CD4-positive, alpha-beta T cell (primary cell): ENCODE measurements around the gene THEMIS. TPM values are rescaled to one million over a fixed set of nuclear protein-coding genes. Genes with fewer than 3 reads are reported as not detected.

Experiments
- ATAC-seq: fragments of 200-7000 bp; cut with Tn5 transposase; one replicate; pipeline ENCODE4 v1.10.0; 2022; ENCODE audit warnings: mild to moderate bottlenecking; ENCODE audit not compliant: poor library complexity
- CTCF ChIA-PET: fragments of 350-600 bp; sonication (Branson Sonifier 250); formaldehyde crosslinking; loops from one replicate; lab custom pipeline; 2021; ENCODE audit warnings: antibody characterized with exemption, inconsistent platforms; lab: Charles Lee
- POLR2A ChIA-PET: fragments of 350-600 bp; sonication (Branson Sonifier 250); formaldehyde crosslinking; loops from one replicate; lab custom pipeline; 2021; ENCODE audit warnings: antibody characterized with exemption, inconsistent platforms; lab: Charles Lee
- DNase-seq, 14 experiments: peaks; one replicate each; pipeline ENCODE4 v3.0.0-alpha.2; 2013 to 2020; ENCODE audit warnings: mixed read lengths in 2 of 14
- H3K27ac ChIP-seq, 2 donors: one replicate each; pipeline versions ENCODE4 v1.5.1 to v1.7.0; 2013; ENCODE audit warnings: low read length in 2 of 2, low read depth in 1 of 2, mild to moderate bottlenecking in 1 of 2
- H3K27me3 ChIP-seq, 2 experiments: 1 replicate in 1 of 2; 2 replicates in 1 of 2; pipeline versions ENCODE4 v1.6.1 to v1.7.0; 2013; ENCODE audit warnings: low read length in 2 of 2, control low read depth in 1 of 2, mild to moderate bottlenecking in 1 of 2, moderate library complexity in 1 of 2; ENCODE audit not compliant: insufficient read depth in 2 of 2, control insufficient read depth in 1 of 2
- H3K36me3 ChIP-seq: one replicate; pipeline ENCODE4 v1.6.1; 2013; ENCODE audit warnings: low read length, control low read depth; ENCODE audit not compliant: insufficient read depth
- H3K4me1 ChIP-seq: one replicate; pipeline ENCODE4 v1.6.1; 2013; ENCODE audit warnings: low read length, control low read depth; ENCODE audit not compliant: insufficient read depth
- H3K4me3 ChIP-seq: one replicate; pipeline ENCODE4 v1.5.1; 2013; ENCODE audit warnings: mild to moderate bottlenecking, low read length, moderate library complexity
- H3K9me3 ChIP-seq, 2 experiments: 1 replicate in 1 of 2; 2 replicates in 1 of 2; pipeline versions ENCODE4 v1.6.1 to v1.7.0; 2013; ENCODE audit warnings: low read length in 2 of 2, mild to moderate bottlenecking in 2 of 2, control low read depth in 1 of 2, moderate library complexity in 1 of 2; ENCODE audit not compliant: control insufficient read depth in 1 of 2, insufficient read depth in 1 of 2
- H3K27ac Mint-ChIP-seq: one replicate; pipeline ENCODE4 v1.8.0; 2020; ENCODE audit warnings: mixed read lengths
- H3K27me3 Mint-ChIP-seq: one replicate; pipeline ENCODE4 v1.8.0; 2021; ENCODE audit warnings: mixed read lengths
- H3K36me3 Mint-ChIP-seq: one replicate; pipeline ENCODE4 v1.8.0; 2021; ENCODE audit warnings: low read depth, mixed read lengths
- H3K4me1 Mint-ChIP-seq: one replicate; pipeline ENCODE4 v1.8.0; 2021; ENCODE audit warnings: low read depth, mixed read lengths
- H3K4me3 Mint-ChIP-seq: one replicate; pipeline ENCODE4 v1.8.0; 2020; ENCODE audit warnings: mild to moderate bottlenecking, mixed read lengths
- H3K9me3 Mint-ChIP-seq: one replicate; pipeline ENCODE4 v1.8.0; 2020; ENCODE audit warnings: mixed read lengths
- CTCF ChIP-seq: fragments of 200-600 bp; IDR thresholded peaks from one replicate; pipeline ENCODE4 v1.8.0; 2022; ENCODE audit warnings: antibody characterized with exemption, mild to moderate bottlenecking
- intact Hi-C, 2 experiments: fragments of 100-400 bp; cut with DNase I in 1 of 2; cut with micrococcal nuclease in 1 of 2; formaldehyde crosslinking; loops; one replicate each; pipeline versions ENCODE4 v1.15.1 to v1.9.0; 2023 to 2025; cut with DNase I, micrococcal nuclease
- total RNA-seq, 174 experiments: library from RNA in 2 of 174; stranded (reverse) in 2 of 174; gene quantifications; one replicate each; pipeline ENCODE4 v1.2.3 and lab custom pipeline; 2021 to 2026

The THEMIS gene
- total RNA-seq, 2 experiments from 2014 or later, result 25.0 to 25.3 TPM

- Histone ChIP-seq H3K4me1 (peaks cover 13% of the 10 kb centered on the region), H3K36me3 (no peaks in the 10 kb centered on the region), H3K27ac (peak overlapping the region in 1 of 2 donors; percentile 20), H3K9me3 (no peaks in the 10 kb centered on the region), H3K4me3 (no peak overlapping the region), H3K27me3 (no peaks in the 10 kb centered on the region)
- Mint-ChIP-seq H3K27ac (peak overlapping the region; percentile 91), H3K36me3 (peaks cover 49% of the 10 kb centered on the region), H3K27me3 (no peaks in the 10 kb centered on the region), H3K9me3 (no peaks in the 10 kb centered on the region), H3K4me3 (peak overlapping the region; percentile 55), H3K4me1 (peaks cover 76% of the 10 kb centered on the region)
- intact Hi-C loops, result loop anchor here (2.0 to 5.0 kb wide), 3 partner anchors 18 to 49 kb away; no protein-coding TSS in a partner anchor
- ChIA-PET POLR2A (interaction anchor here (0.9 to 7.0 kb wide), 4 partner anchors 9 to 69 kb away, joined by 3 to 81 read pairs (median 4); no protein-coding TSS in a partner anchor), CTCF (no interaction called here)
- peak; percentile 21 for ATAC-seq
- DNase-seq, result peak in 3 of 14 experiments; percentile 41 to 69 (median 65)
- TF ChIP-seq CTCF, result no peak
Observed at GRCh38 chr6:127902933-127903332, 2.1 kb upstream of the THEMIS start.

GRCh38 chr6:127897484-127897883 lies 3.4 kb downstream of the THEMIS start:
- H3K9me3 ChIP-seq, result no peaks in the 10 kb centered on the region
- Mint-ChIP-seq H3K27ac (peak overlapping the region; percentile 91), H3K9me3 (no peaks in the 10 kb centered on the region), H3K36me3 (peaks cover 41% of the 10 kb centered on the region), H3K27me3 (no peaks in the 10 kb centered on the region), H3K4me1 (peaks cover 64% of the 10 kb centered on the region), H3K4me3 (peak overlapping the region; percentile 98)
- H3K27me3 ChIP-seq, result no peaks in the 10 kb centered on the region
- H3K4me1 ChIP-seq, result peaks cover 9% of the 10 kb centered on the region
- peak overlapping the region; percentile 71 for H3K4me3 ChIP-seq
- ChIA-PET POLR2A (interaction anchor here (0.6 to 4.5 kb wide), 3 partner anchors 11 to 53 kb away, joined by 3 to 21 read pairs (median 4); no protein-coding TSS in a partner anchor), CTCF (interaction anchor here (2.4 kb wide), 1 partner anchor 21 kb away, joined by 5 read pairs; no protein-coding TSS in a partner anchor)
- H3K27ac ChIP-seq, result peak overlapping the region; percentile 12 to 29
- TF ChIP-seq CTCF, result no peak
- ATAC-seq (no peak), DNase-seq (no peak)
- H3K36me3 ChIP-seq, result peaks cover 2% of the 10 kb centered on the region
- intact Hi-C loops, result no loop called here

- TF ChIP-seq CTCF, result no peak
- intact Hi-C loops, result loop anchor here in 1 of 2 experiments (1.0 to 5.0 kb wide), 2 partner anchors 14 to 37 kb away; no protein-coding TSS in a partner anchor
- Mint-ChIP-seq H3K27ac (peak overlapping the region; percentile 91), H3K4me1 (peaks cover 70% of the 10 kb centered on the region), H3K9me3 (no peaks in the 10 kb centered on the region), H3K27me3 (no peaks in the 10 kb centered on the region), H3K36me3 (peaks cover 59% of the 10 kb centered on the region), H3K4me3 (peak overlapping the region; percentile 74)
- DNase-seq (peak in 1 of 14 experiments; percentile 65), ATAC-seq (peak; percentile 14)
- ChIA-PET CTCF (no interaction called here), POLR2A (interaction anchor here (0.6 to 1.6 kb wide), 9 partner anchors 9 to 218 kb away, joined by 3 to 7 read pairs (median 4); no protein-coding TSS in a partner anchor)
- H3K9me3 ChIP-seq, result no peaks in the 10 kb centered on the region
- peaks cover 14% of the 10 kb centered on the region for H3K4me1 ChIP-seq
- peak overlapping the region; percentile 37 for H3K4me3 ChIP-seq
- H3K27ac ChIP-seq, result peak overlapping the region; percentile 9 to 29
- peaks cover 28% of the 10 kb centered on the region for H3K36me3 ChIP-seq
- H3K27me3 ChIP-seq, result no peaks in the 10 kb centered on the region
Observed at GRCh38 chr6:127894051-127894450, 6.8 kb downstream of the THEMIS start.
